ENCODE results near the gene BLM. TPM values are rescaled to one million over a fixed set of nuclear protein-coding genes. Genes with fewer than 3 reads are reported as not detected.
"Not testable (repeated sequence)": the region's sequence is repeated elsewhere in the genome, so short reads cannot be mapped to it uniquely, and the experiment has no call there.

The BLM gene
- total RNA-seq, 1 experiment from 2014 or later: 41.3 TPM

GRCh38 chr15:90826206-90826885 lies 109.2 kb downstream of the BLM start:
- DNase-seq; H3K18ac ChIP-seq (ENCODE audit: insufficient read length, low read depth, low read length); H4K91ac ChIP-seq (ENCODE audit: insufficient read length, low read depth, low read length); H3K9me3 ChIP-seq (ENCODE audit: control insufficient read depth, low read depth, low read length); H2BK12ac ChIP-seq (ENCODE audit: insufficient read length, low read depth, low read length); H3K9ac ChIP-seq (ENCODE audit: extremely low read depth, insufficient read length, low read length); H3T11ph ChIP-seq (ENCODE audit: low read length); H3K36me3 Mint-ChIP-seq (ENCODE audit: insufficient read depth in 1 of 3, low read depth in 3 of 3); H4K8ac ChIP-seq (replicated peaks; ENCODE audit: insufficient read length, low read depth, low read length); H3K27me3 Mint-ChIP-seq (ENCODE audit: low read depth); H4K5ac ChIP-seq (ENCODE audit: insufficient read length, low read depth, low read length); H2BK120ac ChIP-seq (ENCODE audit: low read depth, low read length, poor library complexity, severe bottlenecking); H3K27me3 ChIP-seq (ENCODE audit: insufficient read depth, low read length); H3K56ac ChIP-seq (ENCODE audit: insufficient read length, low read depth, low read length); H3K14ac ChIP-seq (ENCODE audit: insufficient read depth, low read length); H2AFZ ChIP-seq (ENCODE audit: low read length); H4K20me1 ChIP-seq (ENCODE audit: control insufficient read depth, insufficient read depth, insufficient read length); H3K23ac ChIP-seq (ENCODE audit: insufficient read length, low read depth, low read length); H3K4ac ChIP-seq (ENCODE audit: low read depth, low read length); H3K9me3 Mint-ChIP-seq; H3K79me2 ChIP-seq (ENCODE audit: insufficient read depth, low read length); H3K79me1 ChIP-seq (ENCODE audit: insufficient read depth, low read depth, low read length, poor library complexity, severe bottlenecking); H3K4me2 ChIP-seq (ENCODE audit: insufficient read depth, insufficient read length, low read length); H2AK5ac ChIP-seq (ENCODE audit: insufficient read length, low read length); H2BK15ac ChIP-seq (ENCODE audit: low read depth, low read length); H2BK5ac ChIP-seq (ENCODE audit: insufficient read length, low read length); H3K27ac ChIP-seq (ENCODE audit: insufficient read length, low read depth, low read length); H3K27ac Mint-ChIP-seq; H3K4me3 Mint-ChIP-seq; H2BK20ac ChIP-seq (ENCODE audit: low read depth, low read length, poor library complexity, severe bottlenecking); H3K4me1 ChIP-seq (ENCODE audit: insufficient read depth, low read length); H3K23me2 ChIP-seq (ENCODE audit: insufficient read length, low read depth, low read length, poor library complexity, severe bottlenecking): not testable (repeated sequence)
- no CpG with 5 or more reads among the region's 26 CpGs for WGBS (ENCODE audit: extremely low coverage, insufficient read length, low lambda C conversion rate)
- H3K4me1 Mint-ChIP-seq: peaks cover 10 to 16% of the 10 kb centered on the region in 2 experiments

All from H9 (cell line).